Suppressor macrophage (primary cell): Measurements from ENCODE around the gene ZNF345.
A peak's percentile ranks its signal among the peaks of the same experiment; 100 is the strongest.

Source experiments
- DNase-seq, 4 experiments: peaks; one replicate each; pipeline ENCODE4 v3.0.0-alpha.2; 2020 to 2022
- total RNA-seq, 17 experiments: gene quantifications; one replicate each; lab custom pipeline; 2026; ENCODE audit warnings: mixed read lengths in 6 of 17, inconsistent platforms in 3 of 17; lab: John Stamatoyannopoulos, UW

Gene ZNF345
- total RNA-seq: 0.48 to 5.9 (median 1.7) reads per million in 17 experiments

DNA sequence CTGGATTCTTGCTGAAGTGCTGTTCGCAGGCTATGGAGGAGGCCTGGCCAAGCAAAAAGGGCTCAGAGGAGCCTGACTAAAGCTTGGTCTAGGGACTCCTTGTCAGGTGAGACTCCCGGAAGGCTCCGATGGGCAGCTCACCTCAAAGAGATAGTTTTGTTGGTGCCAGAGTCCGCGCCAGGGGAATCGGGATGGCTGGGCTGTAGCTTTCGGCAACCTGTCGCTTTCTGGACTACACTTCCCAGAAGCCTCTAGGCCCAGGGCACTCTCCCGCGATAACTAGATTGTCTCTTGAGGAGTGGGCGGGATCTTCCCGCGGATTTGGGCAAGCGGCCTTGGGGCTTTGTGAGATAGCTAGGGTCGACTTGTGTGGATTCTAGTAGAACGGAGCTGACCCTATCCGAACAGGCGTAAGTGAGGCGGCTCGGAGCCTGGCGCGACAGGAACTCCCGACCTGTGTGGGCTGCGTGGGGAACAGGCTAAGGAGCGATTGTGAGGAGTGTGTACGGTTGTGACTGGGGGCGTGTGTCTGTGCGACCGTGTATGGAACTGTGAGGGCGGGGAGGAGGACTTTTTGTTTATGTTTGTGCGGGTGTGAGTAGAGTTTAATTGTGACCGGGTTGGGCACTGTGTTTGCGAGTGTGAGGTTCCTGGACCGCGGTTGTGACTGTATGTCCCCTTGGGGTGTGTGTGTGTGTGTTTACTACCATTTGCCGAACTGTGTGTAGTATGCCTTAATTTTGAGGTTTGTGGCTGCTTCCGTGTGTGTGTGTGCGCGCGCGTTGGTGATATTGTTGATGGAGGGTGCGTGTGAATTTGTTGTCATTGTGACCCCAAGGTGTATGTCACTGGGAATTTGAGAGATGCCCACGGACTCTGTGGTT is at the start of gene ZNF345:
Gene ZNF345 (plus strand): TSS at position 318 of the 884 bp plus-strand sequence. CDS start 25,955 bp downstream, outside the sequence.
- DNase-seq: peak; percentile 89 to 96 (median 94)

DNA sequence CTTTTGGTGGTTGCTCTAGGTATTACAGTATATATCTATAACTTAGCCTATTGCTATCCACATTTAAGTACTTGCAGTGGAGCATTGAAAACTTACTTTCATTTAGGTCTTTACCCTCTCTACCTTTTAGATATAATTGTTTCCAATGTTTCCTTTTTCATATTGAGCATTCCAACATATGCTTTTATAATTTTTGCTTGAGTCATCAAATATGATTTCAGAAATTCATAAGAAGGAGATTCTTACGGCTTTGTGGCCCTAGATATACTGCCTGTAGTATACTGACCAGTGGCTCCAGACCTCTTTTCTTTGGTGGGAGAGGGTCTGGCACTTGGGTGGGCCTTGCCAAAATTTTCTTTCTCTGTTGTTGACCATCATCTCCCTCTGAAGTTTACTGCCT is 45.3 kb upstream of the ZNF345 start:
- no peak for DNase-seq

DNA sequence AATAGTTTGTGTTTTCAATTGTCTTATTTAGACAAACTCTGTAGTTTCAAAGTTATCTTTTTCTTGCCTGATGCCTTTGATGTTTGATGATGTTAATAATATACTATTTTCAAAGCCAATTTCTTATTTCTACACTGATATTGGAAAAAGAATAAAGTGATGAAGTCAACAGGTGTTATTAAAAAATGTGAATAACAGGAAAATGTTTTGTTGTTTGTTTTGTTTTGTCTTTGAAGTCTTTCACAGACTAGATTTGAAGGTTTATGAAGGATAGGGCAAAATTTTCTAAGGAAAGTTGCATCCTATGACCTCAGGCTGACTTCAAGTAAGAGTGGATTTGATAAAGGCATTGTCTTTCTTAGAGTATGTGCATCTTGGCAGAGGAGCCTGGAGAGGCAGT is 43.6 kb upstream of the ZNF345 start:
- no peak for DNase-seq

DNA sequence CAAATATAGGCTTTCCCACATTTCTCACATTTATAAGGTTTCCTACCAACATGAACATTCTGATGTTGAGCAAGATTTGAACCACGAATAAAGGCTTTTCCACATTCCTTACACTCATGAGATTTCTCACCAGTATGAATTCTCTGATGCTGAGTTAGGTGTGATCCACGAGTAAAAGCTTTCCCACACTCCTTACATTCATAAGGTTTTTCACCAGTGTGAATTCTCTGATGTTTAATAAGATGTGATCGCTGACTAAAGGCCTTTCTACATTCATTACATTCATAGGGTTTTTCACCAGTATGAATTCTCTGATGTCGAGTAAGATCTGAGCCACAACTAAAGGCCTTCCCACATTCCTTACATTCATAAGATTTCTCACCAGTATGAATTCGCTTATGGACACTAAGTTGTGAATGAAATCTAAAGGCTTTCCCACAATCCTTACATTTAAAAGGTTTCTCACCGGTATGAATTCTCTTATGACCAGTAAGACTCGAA is 31.5 kb upstream of the ZNF345 start:
- peak in 1 of 4 experiments; percentile 3 for DNase-seq

DNA sequence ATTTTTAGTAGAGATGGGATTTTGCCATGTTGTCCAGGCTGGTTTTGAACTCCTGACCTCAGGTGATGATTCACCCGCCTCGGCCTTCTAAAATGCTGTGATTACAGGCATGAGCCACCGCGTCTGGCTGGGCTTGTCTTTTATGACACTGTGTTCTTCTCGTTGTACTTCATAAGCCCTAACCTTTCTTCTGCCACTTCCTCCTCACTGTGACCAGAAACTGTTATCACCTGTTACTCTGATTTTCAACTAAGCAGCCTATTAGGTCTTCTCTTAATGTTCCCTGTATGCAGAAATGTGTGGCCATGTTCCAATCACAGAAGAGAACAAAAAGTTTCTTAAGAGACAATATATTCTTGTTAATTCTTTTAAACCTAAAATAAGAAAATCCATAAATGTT is 28.9 kb upstream of the ZNF345 start:
- no peak for DNase-seq

DNA sequence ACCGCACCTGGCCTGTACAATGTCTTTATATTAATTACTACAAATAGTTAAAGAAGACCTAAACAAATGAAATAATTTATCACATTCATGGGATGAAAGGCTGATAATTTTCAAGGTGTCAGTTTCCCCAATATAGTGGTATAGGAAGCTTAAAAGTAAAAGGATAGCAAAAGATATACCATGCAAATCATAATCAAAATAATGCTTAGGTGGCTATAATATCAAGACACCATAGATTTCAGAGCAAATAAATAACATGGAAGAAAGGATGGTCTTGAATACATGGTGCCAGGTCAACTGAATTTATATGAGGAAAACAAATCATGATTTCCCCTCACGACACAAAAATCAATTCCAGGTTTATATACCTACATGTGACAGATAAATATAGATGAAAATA is 17.2 kb upstream of the ZNF345 start:
- DNase-seq: no peak

DNA sequence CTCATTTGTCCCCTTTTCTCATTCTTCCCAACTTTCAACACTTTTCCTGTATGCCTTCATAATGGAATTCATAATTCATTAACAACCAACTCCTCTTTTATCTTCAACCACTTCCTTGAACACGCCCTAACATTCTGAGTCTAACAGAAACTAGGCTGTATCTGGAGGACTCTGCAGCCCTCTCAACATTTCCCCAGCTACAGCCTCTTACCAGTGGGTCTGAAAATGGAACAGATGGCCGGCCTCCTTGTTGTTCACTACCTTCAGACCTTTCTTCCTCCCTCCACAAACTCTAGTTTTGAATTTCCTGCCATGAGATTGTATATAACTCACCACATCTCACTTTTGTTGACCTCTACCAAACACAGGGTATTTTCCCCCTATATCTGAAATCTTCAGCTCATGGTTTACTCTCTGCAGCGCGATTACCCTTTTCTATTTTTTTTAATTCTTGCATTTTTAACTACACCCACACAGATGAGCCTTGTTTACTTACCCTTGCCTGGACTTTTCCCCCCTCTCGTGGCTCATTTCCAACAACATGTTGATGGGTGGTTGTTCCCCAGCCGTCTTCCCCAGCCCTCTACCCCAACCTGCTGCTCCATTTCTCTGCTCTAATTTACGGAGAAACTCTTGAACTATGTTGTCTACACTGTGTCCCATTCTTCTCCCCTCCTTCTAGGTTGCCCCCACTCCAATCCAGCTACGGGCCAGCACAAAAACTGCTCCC is 13.3 kb upstream of the ZNF345 start:
- DNase-seq: no peak

DNA sequence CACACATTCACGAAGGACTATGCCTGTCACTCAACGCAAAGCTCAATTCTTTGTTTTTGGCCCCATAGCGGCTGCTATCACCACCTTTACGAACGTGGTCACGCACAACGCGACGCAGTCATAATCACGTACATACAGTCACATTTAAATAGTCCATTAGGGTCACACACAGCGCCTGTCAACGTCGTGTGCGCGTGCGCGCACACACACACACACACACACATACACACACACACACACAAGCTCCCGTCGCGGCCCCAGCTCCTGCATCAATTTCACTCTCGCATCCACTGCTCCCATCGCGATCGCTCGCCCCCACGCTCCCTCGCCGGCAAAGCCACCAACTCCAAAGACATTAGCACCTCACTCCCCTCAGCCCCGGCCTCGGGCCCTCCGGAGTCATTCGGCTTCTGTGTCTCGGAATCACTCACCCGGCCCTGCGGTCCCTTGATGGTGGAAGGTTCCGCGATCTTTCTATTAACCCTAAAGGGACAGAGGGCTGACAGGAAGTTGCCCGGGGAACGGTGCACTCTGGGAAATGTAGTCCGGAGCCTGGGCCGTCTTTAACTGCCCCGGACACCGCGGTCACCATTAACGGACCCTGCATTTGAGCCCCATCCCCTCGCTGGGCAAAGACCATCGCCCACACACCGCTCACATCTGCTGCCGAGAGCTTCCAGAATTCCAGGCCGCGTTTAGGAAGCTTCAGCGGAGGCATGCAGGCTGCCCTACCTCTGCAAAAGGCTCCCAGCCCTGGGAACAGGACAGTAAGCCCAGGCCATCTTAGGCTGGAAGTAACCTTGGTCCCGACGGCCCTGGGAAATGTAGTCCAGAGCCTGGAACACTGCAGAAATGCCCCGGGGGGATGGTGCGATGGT is 12.5 kb upstream of the ZNF345 start, which contains the start of gene ZNF790:
Gene ZNF790 (minus strand): TSS at position 482 of the 878 bp plus-strand sequence. CDS start 12,768 bp downstream, outside the sequence.
- peak; percentile 83 to 92 (median 92) for DNase-seq

DNA sequence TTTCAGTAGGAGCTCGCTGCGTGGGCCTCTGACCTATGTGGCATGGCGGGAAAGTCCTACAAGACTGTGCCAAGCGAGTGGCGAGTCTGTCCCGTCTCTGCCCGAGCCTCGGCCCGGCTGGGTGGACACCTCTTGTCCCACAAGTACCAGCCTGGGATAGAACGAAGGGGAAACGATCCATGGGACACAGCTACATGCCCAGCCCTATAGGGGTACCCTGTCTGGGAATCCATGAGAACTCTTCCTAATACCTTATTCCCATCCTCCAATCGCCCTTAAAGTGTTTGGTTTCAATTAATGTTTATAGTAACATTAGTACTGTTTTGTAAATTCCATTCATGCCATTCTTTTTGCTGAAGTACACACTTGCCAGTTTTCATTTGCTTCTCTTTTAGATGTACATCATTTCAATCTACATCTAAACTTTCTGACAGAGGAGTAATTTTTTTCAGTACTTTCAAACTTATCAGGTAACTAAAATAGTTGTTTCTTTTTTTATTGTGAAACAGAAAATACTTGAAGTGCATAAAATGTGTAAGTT is 11.8 kb upstream of the ZNF345 start:
- no peak for DNase-seq

DNA sequence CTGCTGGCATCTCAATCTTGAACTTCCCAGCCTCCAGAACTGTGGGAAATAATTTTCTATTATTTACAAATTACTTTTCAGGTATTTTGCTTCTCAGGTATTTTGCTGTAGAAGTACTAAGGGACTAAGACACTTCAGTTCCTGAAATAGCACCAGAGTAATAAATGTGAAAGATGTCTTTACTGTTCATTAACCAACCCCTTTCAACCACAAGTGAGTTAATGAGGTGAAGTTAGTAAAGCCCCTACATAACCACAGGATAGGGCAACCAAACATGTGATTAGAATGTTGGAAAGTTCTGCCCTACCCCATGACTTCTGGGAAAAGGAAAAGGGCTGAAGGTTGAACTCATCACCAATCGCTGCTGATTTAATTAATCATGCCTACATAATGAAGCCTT is 2.7 kb upstream of the ZNF345 start:
- DNase-seq: no peak

DNA sequence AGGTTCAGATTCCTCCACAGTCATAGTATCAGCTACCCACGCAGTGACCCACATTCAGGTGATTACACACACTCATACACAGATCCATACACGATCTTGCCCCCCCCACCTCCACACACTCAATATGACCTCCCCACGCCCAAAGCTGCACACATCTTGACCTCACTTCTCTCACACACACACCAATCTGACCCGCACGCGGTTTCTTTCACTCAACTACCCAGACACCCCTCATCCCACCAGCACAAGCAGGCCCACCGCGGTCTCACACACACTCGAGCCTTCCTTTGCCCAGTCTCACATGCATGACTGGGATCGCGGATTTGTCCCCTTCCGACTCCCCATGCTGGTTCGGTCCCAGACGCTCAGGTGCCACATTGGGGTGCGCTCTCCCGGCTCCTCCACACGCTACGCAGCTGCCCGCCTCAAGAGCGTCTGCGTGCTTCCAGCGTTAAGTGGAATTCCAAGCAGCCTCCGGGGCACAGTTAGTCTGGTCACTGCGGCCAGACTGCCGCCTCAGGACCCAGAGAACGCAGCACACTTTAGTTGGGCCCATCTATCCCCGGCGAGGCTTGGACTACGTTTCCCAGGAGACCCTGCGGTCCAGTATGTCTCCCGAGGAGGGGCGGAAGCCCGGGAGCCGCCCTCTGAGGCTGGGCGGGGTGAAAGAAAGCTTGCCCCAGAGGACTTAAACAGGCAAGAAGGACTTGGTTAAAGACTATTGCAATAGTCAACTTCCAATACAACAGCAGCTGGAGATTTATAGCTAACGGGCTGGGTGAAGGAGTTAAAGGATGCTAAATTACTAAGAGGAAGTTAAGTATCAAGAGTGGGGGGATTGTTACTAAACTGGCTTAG is 746 bp upstream of the ZNF345 start:
- peak; percentile 90 to 95 (median 94) for DNase-seq

DNA sequence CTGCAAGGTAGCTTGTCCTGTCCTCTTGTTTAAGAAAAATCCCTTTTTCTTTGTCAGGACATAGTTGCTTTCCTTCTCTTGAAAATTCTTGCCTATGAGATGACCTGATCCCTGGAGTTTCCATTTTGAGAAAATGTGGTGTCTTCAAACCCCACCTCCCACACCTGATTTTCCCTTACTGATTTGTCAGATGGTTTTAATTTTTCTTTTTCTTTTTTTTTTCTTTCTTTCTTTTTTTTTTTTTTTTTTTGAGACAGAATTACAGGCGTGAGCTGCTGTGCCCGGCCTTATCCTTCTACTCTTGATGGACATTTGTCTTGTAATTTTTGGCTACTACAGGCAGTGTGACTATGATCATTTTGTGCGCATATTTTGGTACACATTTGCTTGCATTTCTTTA is 1.2 kb downstream of the ZNF345 start:
- DNase-seq: no peak

DNA sequence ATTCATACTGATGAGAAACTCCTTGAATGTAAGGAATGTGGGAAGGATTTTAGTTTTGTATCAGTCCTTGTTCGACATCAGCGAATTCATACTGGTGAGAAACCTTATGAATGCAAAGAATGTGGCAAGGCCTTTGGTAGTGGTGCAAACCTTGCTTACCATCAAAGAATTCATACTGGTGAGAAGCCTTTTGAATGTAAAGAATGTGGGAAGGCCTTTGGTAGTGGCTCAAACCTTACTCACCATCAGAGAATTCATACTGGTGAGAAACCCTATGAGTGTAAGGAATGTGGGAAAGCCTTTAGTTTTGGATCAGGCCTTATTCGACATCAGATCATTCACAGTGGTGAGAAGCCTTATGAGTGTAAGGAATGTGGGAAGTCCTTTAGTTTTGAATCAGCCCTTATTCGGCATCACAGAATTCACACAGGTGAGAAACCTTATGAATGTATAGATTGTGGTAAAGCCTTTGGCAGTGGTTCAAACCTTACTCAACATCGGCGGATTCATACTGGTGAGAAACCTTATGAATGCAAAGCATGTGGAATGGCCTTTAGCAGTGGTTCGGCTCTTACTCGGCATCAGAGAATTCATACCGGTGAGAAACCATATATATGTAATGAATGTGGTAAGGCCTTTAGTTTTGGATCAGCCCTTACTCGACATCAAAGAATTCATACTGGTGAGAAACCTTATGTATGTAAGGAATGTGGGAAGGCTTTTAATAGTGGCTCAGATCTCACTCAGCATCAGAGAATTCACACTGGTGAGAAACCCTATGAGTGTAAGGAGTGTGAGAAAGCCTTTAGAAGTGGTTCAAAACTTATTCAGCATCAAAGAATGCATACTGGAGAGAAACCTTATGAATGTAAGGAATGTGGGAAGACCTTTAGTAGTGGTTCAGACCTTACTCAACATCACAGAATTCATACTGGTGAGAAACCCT is 26.6 kb downstream of the ZNF345 start:
- DNase-seq: no peak

DNA sequence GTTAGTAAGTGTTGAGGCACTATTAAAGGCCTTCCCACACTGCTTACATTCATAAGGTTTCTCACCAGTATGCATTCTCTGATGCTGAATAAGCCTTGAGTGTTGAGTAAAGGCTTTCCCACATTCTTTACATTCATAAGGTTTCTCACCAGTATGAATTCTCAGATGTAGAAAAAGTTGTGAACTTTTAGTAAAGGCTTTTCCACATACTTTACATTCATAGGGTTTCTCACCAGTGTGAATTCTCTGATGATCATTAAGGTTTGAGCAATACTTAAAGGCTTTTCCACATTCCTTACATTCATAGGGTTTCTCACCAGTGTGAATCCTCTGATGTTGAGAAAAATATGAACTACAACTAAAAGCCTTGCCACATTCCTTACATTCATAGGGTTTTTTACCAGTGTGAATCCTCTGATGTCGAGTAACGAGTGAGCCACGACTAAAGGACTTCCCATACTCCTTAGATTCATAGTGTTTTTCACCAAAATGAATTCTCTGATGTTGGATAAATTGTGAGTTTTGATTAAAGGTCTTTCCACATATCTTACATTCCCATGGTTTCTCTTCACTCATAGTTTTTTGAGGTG is 41.2 kb downstream of the ZNF345 start:
- DNase-seq: no peak

DNA sequence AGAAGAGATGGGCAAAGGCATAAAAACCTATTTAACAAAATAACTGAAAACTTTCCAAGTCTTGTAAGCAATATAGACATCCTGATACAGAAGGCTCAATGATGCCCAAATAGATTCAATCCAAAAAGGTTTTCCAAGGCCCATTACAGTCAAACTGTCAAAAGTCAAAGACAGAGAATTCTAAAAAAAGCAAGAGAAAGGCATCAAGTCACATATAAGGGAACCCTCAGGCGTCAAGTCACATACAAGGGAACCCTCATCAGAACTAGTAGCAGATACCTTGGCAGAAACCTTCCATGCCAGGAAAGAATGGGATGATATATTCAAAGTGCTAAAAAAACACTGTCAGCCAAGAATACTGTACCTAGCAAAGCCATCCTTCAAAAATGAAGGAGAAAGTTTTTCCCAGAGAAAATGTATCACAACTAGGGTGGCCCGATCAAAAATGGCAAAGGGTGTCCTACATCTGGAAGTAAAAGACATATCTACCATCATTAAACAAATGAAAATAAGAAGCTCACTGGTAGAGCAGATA is 44.2 kb downstream of the ZNF345 start:
- DNase-seq: no peak

DNA sequence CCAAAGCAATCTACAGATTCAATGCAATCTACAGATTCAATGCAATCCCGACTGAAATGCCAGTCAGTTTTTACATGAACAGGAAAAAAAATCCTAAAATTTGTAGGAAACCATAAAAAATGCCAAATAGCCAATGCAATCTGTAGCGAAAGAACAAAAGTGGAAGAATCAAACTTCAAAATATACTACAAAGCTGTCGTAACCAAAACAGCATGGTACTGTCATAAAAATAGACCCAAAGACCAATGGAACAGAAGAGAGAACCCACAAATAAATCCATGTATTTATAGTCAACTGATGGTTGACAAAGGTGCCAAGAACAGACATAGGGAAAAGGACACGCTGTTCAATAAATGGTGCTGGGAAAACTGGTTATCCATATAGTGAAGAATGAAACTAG is 47.7 kb downstream of the ZNF345 start:
- no peak for DNase-seq

DNA sequence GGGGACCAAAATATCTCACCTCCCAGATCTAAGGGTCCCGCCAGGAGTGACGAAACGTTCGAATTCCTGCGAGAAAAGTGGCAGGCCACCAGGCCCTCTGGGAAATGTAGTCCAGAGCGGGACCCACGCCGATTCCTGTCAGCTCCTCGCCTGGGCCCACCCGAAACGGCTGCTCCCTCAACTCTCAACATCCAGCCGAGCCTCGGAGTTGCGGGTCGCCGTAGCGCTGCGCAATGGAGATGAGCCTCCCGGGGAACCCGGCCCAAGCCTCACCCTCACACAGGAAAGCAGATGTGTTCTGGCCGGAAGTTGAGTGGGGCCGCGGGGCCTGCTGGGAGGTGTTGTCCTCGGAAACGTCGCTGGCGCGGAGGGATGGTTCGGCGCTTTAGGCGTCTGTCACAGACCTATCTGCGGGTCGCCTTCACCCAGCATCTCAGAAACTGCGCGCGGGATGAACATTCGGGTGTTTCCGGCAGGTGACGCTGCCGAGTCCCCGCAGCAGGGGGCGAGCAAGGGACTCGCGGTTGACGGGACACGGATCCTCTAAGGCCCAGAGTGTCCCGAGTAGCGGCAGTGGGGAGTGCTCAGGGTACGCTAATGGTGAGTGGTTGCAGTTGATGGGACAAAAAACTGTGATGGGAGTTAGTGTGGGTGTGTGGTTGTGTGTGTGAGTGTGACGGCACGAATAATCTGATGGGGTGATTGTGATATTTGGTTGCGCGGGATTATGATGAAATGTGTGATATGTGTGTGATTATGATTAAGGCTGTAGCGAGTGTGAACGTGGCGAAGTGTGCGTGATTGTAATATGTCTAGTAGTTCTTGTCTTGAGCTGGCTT is 65.5 kb downstream of the ZNF345 start, which contains the start of the genes ZNF568 and ZNF829:
Gene ZNF568 (plus strand): TSS at position 341 of the 839 bp plus-strand sequence. CDS start 6,439 bp downstream, outside the sequence.
Gene ZNF829 (minus strand): TSS at position 300 of the 839 bp plus-strand sequence. CDS start 1,124 bp downstream, outside the sequence.
- peak; percentile 85 to 95 (median 90) for DNase-seq

DNA sequence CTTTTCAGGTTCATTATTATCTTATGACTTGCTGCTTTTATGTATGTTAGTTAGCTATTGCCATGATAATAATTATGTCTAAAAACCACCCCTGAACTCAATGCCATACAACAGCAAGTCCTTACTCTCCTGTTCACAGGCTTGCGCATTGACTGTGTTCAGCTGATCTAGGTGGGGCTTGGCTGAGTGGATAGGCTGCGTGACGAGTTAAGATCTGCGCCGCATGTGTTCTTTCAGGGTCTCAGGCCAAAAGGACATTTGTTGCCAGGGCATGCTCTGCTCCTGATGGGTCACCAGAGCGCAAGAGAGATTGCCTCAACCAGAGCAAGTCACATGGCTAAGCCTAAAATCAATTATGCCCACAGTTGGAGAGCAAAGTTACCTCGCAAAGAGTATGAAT is 66.3 kb downstream of the ZNF345 start:
- no peak for DNase-seq
